Neuronal stem cell (in vitro differentiated cells): ENCODE measurements around the gene MAPKAP1.
A peak's percentile ranks its signal among the peaks of the same experiment; 100 is the strongest.

Source experiments
- DNase-seq: peaks from one replicate; pipeline ENCODE4 v3.0.0-alpha.2; 2013; ENCODE audit warnings: low spot score
- H2AFZ ChIP-seq: one replicate; pipeline ENCODE4 v1.6.1; 2013; ENCODE audit warnings: mild to moderate bottlenecking, low read length, inconsistent platforms
- H2AK5ac ChIP-seq: 2 replicates; pipeline ENCODE4 v1.6.1; 2013; ENCODE audit warnings: low read depth, mild to moderate bottlenecking, inconsistent platforms, low read length, moderate library complexity, mixed read lengths
- H2BK120ac ChIP-seq: 2 replicates; pipeline ENCODE4 v1.6.1; 2013; ENCODE audit warnings: low read depth, mild to moderate bottlenecking, inconsistent platforms, low read length, moderate library complexity, mixed read lengths
- H2BK12ac ChIP-seq: one replicate; pipeline ENCODE4 v1.6.1; 2013; ENCODE audit warnings: low read length, inconsistent platforms
- H2BK15ac ChIP-seq: 2 replicates; pipeline ENCODE4 v1.6.1; 2013; ENCODE audit warnings: mild to moderate bottlenecking, low read length, inconsistent platforms, mixed read lengths
- H2BK5ac ChIP-seq: one replicate; pipeline ENCODE4 v1.6.1; 2013; ENCODE audit warnings: inconsistent platforms, mild to moderate bottlenecking, low read length, moderate library complexity
- H3K14ac ChIP-seq: one replicate; pipeline ENCODE4 v1.6.1; 2013; ENCODE audit warnings: low read length, inconsistent platforms
- H3K18ac ChIP-seq: 2 replicates; pipeline ENCODE4 v1.6.1; 2013; ENCODE audit warnings: low read length, inconsistent platforms
- H3K23ac ChIP-seq: 2 replicates; pipeline ENCODE4 v1.6.1; 2013; ENCODE audit warnings: low read depth, mild to moderate bottlenecking, mixed read lengths, low read length, inconsistent platforms; ENCODE audit not compliant: poor library complexity
- H3K27ac ChIP-seq: replicated peaks from 3 replicates; pipeline ENCODE4 v1.5.1; 2013; ENCODE audit warnings: low read length, inconsistent platforms
- H3K27me3 ChIP-seq, 3 experiments: 2 replicates each; pipeline ENCODE4 v1.6.1; 2013; ENCODE audit warnings: low read length in 3 of 3, mild to moderate bottlenecking in 2 of 3, inconsistent platforms in 1 of 3, low read depth in 1 of 3, mixed read lengths in 1 of 3, moderate library complexity in 1 of 3; ENCODE audit not compliant: control insufficient read depth in 3 of 3, insufficient read depth in 3 of 3
- H3K36me3 ChIP-seq, 2 donors: replicated peaks in 1 of 2; 2 replicates each; pipeline ENCODE4 v1.6.1; 2013; ENCODE audit warnings: low read length in 2 of 2; ENCODE audit not compliant: control insufficient read depth in 2 of 2, insufficient read depth in 2 of 2
- H3K4ac ChIP-seq: 2 replicates; pipeline ENCODE4 v1.6.1; 2013; ENCODE audit warnings: inconsistent platforms, mild to moderate bottlenecking, low read length, moderate library complexity
- H3K4me1 ChIP-seq, 2 donors: 1 replicate in 1 of 2; 2 replicates in 1 of 2; pipeline ENCODE4 v1.6.1; 2013; ENCODE audit warnings: low read length in 2 of 2, low read depth in 1 of 2; ENCODE audit not compliant: control insufficient read depth in 2 of 2, insufficient read depth in 1 of 2
- H3K4me2 ChIP-seq: one replicate; pipeline ENCODE4 v1.6.1; 2013; ENCODE audit warnings: mild to moderate bottlenecking, low read length, inconsistent platforms; ENCODE audit not compliant: insufficient read depth, poor library complexity, severe bottlenecking
- H3K4me3 ChIP-seq, 2 donors: 2 replicates each; pipeline ENCODE4 v1.5.1; 2013; ENCODE audit warnings: low read length in 2 of 2, mild to moderate bottlenecking in 2 of 2, inconsistent platforms in 1 of 2, moderate library complexity in 1 of 2
- H3K79me1 ChIP-seq: one replicate; pipeline ENCODE4 v1.6.1; 2013; ENCODE audit warnings: low read depth, mild to moderate bottlenecking, inconsistent platforms, low read length, moderate library complexity
- H3K9ac ChIP-seq: one replicate; pipeline ENCODE4 v1.6.1; 2013; ENCODE audit warnings: mild to moderate bottlenecking, low read depth, low read length, inconsistent platforms; ENCODE audit not compliant: poor library complexity
- H3K9me3 ChIP-seq, 2 donors: replicated peaks in 1 of 2; 2 replicates each; pipeline versions ENCODE3 to v1.6.1; 2013; ENCODE audit warnings: low read length in 2 of 2, mild to moderate bottlenecking in 2 of 2, inconsistent platforms in 1 of 2, low read depth in 1 of 2, mixed read lengths in 1 of 2, moderate library complexity in 1 of 2; ENCODE audit not compliant: control insufficient read depth in 2 of 2, insufficient read depth in 1 of 2
- H4K8ac ChIP-seq: one replicate; pipeline ENCODE4 v1.6.1; 2013; ENCODE audit warnings: low read depth, mild to moderate bottlenecking, inconsistent platforms, low read length, moderate library complexity
- H4K91ac ChIP-seq: one replicate; pipeline ENCODE4 v1.6.1; 2013; ENCODE audit warnings: low read length, low read depth, mild to moderate bottlenecking, inconsistent platforms; ENCODE audit not compliant: poor library complexity
- WGBS, 2 donors: extraction: QIAGEN DNeasy Blood & Tissue Kit; methylation state at CpG; one replicate each; pipeline ENCODE4 v1.1.7; 2013; ENCODE audit warnings: missing lambda C conversion rate in 2 of 2, mixed read lengths in 1 of 2; ENCODE audit not compliant: insufficient read length in 2 of 2, insufficient replicate concordance in 1 of 2; ENCODE audit errors: extremely low coverage in 2 of 2; 5-methylcytosine and 5-hydroxymethylcytosine counted together

The MAPKAP1 gene

DNA sequence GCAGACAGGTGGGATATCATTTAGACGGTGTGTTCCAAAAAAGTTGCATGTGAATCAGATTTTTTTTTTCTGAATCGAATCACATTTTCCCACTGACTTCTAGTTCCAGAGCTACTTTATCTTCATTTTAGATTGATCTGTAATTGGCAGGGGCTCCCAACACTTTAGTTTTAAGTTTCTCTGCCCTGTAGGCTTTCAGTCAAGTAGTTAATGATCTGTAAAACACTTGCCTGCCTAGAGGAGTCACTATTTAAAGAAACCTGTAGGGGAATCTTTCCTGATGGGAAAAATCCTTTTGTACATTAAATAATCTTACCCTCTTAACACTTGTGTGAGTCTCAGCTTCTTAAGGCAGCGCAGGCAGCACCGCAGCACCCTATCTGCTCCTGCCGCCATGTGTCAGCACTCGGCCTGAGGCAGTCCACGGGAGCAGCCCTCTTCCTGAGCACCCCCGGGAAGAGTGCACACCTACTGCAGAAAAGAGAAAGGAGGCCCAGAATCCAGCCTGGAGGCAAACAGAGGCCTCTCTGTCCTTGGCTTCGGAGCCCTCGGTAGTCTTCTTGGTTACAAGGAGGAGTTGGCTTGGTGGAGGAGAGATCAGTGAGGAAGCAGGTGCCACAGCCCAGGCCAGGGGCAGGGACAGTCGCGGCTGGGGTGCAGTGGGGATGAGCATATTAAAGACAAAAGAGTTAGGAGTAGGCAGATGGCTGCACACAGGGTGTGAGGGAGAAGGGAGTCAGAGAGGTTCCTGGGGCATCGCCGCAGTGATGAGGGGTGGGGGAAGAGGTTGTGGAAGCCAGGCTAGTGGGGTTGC is 236.0 kb downstream of the MAPKAP1 start:
- H3K4me1 ChIP-seq, result peaks cover 13 to 27% of the 10 kb centered on the region in 2 donors
- H3K4ac ChIP-seq, result no peak overlapping the region
- H3K9ac ChIP-seq, result no peak overlapping the region
- no peak for DNase-seq
- no peaks in the 10 kb centered on the region for H3K79me1 ChIP-seq
- no CpG with 5 or more reads among the region's 14 CpGs for WGBS, 2 donors
- no peak overlapping the region for H4K91ac ChIP-seq
- H3K36me3 ChIP-seq, result no peaks in the 10 kb centered on the region
- H3K27me3 ChIP-seq, result peaks cover 0 to 2% (median 0%) of the 10 kb centered on the region in 3 experiments
- H2BK5ac ChIP-seq, result peak overlapping the region; percentile 31
- no peak overlapping the region for H3K27ac ChIP-seq
- H2AK5ac ChIP-seq, result peak overlapping the region; percentile 42
- peak overlapping the region; percentile 80 for H2BK12ac ChIP-seq
- H3K18ac ChIP-seq, result peak overlapping the region; percentile 77
- no peak overlapping the region for H3K23ac ChIP-seq
- no peak overlapping the region for H2BK120ac ChIP-seq
- no peak overlapping the region for H3K14ac ChIP-seq
- H3K4me3 ChIP-seq, result no peak overlapping the region
- no peak overlapping the region for H3K4me2 ChIP-seq
- no peaks in the 10 kb centered on the region for H3K9me3 ChIP-seq
- H2AFZ ChIP-seq, result no peak overlapping the region
- peak overlapping the region; percentile 13 for H2BK15ac ChIP-seq
- H4K8ac ChIP-seq, result no peak overlapping the region

DNA sequence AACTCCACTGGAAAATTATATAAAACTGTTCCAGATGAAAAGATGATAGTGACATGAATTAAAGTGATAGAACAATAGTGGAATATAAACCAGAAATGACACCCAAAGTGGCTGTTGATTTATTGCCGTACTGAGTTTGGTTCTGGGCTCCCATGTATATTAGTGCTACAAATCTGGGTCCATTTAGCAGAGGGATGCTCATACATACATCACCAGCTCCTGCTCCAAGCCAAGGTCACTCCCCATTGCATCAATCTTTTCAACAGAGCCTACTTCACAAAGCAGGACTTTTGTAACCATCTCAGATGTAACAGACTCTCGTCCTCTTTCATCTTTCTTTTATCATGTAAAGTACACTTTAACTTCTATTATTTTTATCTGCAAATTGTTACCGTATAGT is 236.8 kb downstream of the MAPKAP1 start:
- Histone ChIP-seq H3K27me3 (peaks cover 0 to 2% (median 0%) of the 10 kb centered on the region in 3 experiments), H3K4ac (no peak overlapping the region), H2BK12ac (no peak overlapping the region), H2AFZ (no peak overlapping the region), H3K23ac (no peak overlapping the region), H2AK5ac (no peak overlapping the region), H3K79me1 (no peaks in the 10 kb centered on the region), H2BK5ac (no peak overlapping the region), H2BK120ac (no peak overlapping the region), H3K9ac (no peak overlapping the region), H4K8ac (no peak overlapping the region), H3K27ac (no peak overlapping the region), H3K4me2 (no peak overlapping the region), H3K4me1 (peaks cover 19 to 32% of the 10 kb centered on the region in 2 donors), H3K36me3 (no peaks in the 10 kb centered on the region), H3K18ac (no peak overlapping the region), H2BK15ac (no peak overlapping the region), H3K4me3 (no peak overlapping the region), H3K9me3 (no peaks in the 10 kb centered on the region), H3K14ac (no peak overlapping the region), H4K91ac (no peak overlapping the region)
- no CpG with 5 or more reads among the region's 3 CpGs for WGBS, 2 donors
- no peak for DNase-seq

- Histone ChIP-seq H3K36me3 (no peaks in the 10 kb centered on the region), H3K4ac (no peak overlapping the region), H2BK15ac (no peak overlapping the region), H4K8ac (no peak overlapping the region), H3K27me3 (peaks cover 0 to 2% (median 0%) of the 10 kb centered on the region in 3 experiments), H3K27ac (no peak overlapping the region), H3K79me1 (no peaks in the 10 kb centered on the region), H3K18ac (no peak overlapping the region), H2AFZ (no peak overlapping the region), H2BK12ac (no peak overlapping the region), H2BK120ac (no peak overlapping the region), H3K4me3 (no peak overlapping the region), H4K91ac (no peak overlapping the region), H3K4me1 (peaks cover 24 to 31% of the 10 kb centered on the region in 2 donors), H3K23ac (no peak overlapping the region), H2AK5ac (no peak overlapping the region), H3K9me3 (no peaks in the 10 kb centered on the region), H3K4me2 (no peak overlapping the region), H3K14ac (no peak overlapping the region), H3K9ac (no peak overlapping the region), H2BK5ac (no peak overlapping the region)
- no CpG with 5 or more reads among the region's 8 CpGs for WGBS, 2 donors
- DNase-seq, result no peak
Measured at GRCh38 chr9:125468646-125469045, 238.4 kb downstream of the MAPKAP1 start.

DNA sequence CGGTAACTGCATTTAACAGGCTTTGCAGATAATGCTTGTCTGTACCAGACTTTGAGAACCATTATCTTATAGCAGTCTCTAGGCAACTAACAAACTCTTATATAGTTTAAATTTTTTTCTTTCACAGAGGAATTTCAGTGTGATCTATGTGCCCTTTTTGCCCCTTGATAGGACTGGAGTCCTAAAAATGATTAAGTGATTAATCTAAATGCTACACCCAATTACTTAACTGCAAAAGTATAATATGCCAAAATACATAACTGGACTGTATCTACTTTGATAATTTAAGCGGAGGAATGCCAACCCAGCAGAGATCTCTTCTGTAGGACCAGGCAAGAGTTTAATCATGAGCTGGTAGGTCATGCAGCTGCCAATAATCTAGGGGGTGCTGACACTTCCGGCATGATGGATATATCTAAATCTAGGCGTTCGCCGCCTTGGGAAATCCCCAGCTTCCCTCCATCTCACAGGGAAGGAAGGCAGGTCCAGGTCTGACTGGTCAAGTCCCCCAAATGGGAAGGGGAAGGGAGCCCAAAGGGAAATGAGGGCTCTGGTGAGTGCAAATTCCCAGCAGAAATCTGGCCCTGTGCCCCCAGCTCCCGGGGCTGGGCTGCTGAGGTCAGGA is 239.8 kb downstream of the MAPKAP1 start:
- no peak overlapping the region for H4K8ac ChIP-seq
- no peak overlapping the region for H3K27ac ChIP-seq
- no peak overlapping the region for H3K9ac ChIP-seq
- H3K36me3 ChIP-seq, result no peaks in the 10 kb centered on the region
- H3K23ac ChIP-seq, result no peak overlapping the region
- H3K4me2 ChIP-seq, result no peak overlapping the region
- H3K4me1 ChIP-seq, result peaks cover 29% of the 10 kb centered on the region in 2 donors
- no peak overlapping the region for H2AFZ ChIP-seq
- H3K18ac ChIP-seq, result peak overlapping the region; percentile 86
- no peak overlapping the region for H4K91ac ChIP-seq
- H3K4me3 ChIP-seq, result no peak overlapping the region
- no CpG with 5 or more reads among the region's 7 CpGs for WGBS, 2 donors
- peaks cover 0 to 2% (median 0%) of the 10 kb centered on the region in 3 experiments for H3K27me3 ChIP-seq
- no peak overlapping the region for H2BK5ac ChIP-seq
- H2AK5ac ChIP-seq, result peak overlapping the region; percentile 54
- no peaks in the 10 kb centered on the region for H3K9me3 ChIP-seq
- no peaks in the 10 kb centered on the region for H3K79me1 ChIP-seq
- no peak overlapping the region for H2BK15ac ChIP-seq
- no peak overlapping the region for H3K4ac ChIP-seq
- no peak overlapping the region for H2BK120ac ChIP-seq
- H2BK12ac ChIP-seq, result no peak overlapping the region
- H3K14ac ChIP-seq, result no peak overlapping the region
- no peak for DNase-seq
